HepG2 (cell line): ENCODE measurements around the gene IQCE. TPM values are rescaled to one million over a fixed set of nuclear protein-coding genes. Genes with fewer than 3 reads are reported as not detected.

Experiments used
- ATAC-seq: fragments of 200-7000 bp; cut with Tn5 transposase; 3 replicates; pipeline ENCODE4 v1.9.1; 2020; ENCODE audit warnings: mild to moderate bottlenecking, moderate library complexity
- BruUV-seq: library from RNA; stranded (reverse); fragments of 400-500 nt; replicated peaks from 2 replicates; lab custom pipeline; 2021; lab: Mats Ljungman, UMichigan
- CTCF ChIA-PET: fragments of 300-600 bp; formaldehyde crosslinking; extraction: SDS; loops from one replicate; lab custom pipeline; 2021; ENCODE audit warnings: low total read pairs, inconsistent platforms, low intra/inter-chr PET ratio; lab: Yijun Ruan, JAX
- POLR2A ChIA-PET: fragments of 350-600 bp; sonication (Branson Sonifier 250); formaldehyde crosslinking; loops from one replicate; lab custom pipeline; 2020; ENCODE audit warnings: antibody characterized with exemption, inconsistent platforms; lab: Yijun Ruan, JAX
- DNase-seq: peaks from one replicate; pipeline ENCODE4 v3.0.0-alpha.2; 2015; ENCODE audit warnings: low spot score
- FAIRE-seq: peaks from 3 replicates; lab custom pipeline; 2011; peaks lifted over from hg19 to GRCh38; lab: Jason Lieb, UNC
- H2AFZ ChIP-seq: one replicate; pipeline ENCODE4 v1.6.1; 2011; ENCODE audit warnings: low read length, inconsistent platforms
- H3K27ac ChIP-seq: fragments of 300-600 bp; 3 replicates; pipeline ENCODE4 v1.8.0; 2011; ENCODE audit warnings: mixed run types, mild to moderate bottlenecking, mixed read lengths, low read length, inconsistent platforms; ENCODE audit not compliant: insufficient read depth; ENCODE audit errors: extremely low read length
- H3K27me3 ChIP-seq, 2 experiments: fragments of 200-600 bp in 1 of 2; 2 replicates in 1 of 2; 3 replicates in 1 of 2; pipeline versions ENCODE4 v1.6.0 to v1.8.0; 2011; ENCODE audit warnings: low read length in 2 of 2, mild to moderate bottlenecking in 2 of 2, moderate library complexity in 2 of 2, inconsistent platforms in 1 of 2; ENCODE audit not compliant: insufficient read depth in 2 of 2, control insufficient read depth in 1 of 2
- H3K36me3 ChIP-seq, 2 experiments: fragments of 200-600 bp in 1 of 2; replicated peaks in 1 of 2; 2 replicates in 1 of 2; 3 replicates in 1 of 2; pipeline versions ENCODE4 v1.5.1 to v1.8.0; 2011; ENCODE audit warnings: low read length in 2 of 2, inconsistent platforms in 1 of 2; ENCODE audit not compliant: insufficient read depth in 2 of 2, control insufficient read depth in 1 of 2
- H3K4me1 ChIP-seq: 2 replicates; pipeline ENCODE4 v1.5.1; 2012; ENCODE audit warnings: low read length, inconsistent platforms; ENCODE audit not compliant: insufficient read depth
- H3K4me2 ChIP-seq: 2 replicates; pipeline ENCODE4 v1.6.0; 2011; ENCODE audit warnings: low read depth, low read length, inconsistent platforms
- H3K4me3 ChIP-seq, 3 experiments: fragments of 200-600 bp in 1 of 3; sonication (generic), shearing (Covaris generic) in 1 of 3; replicated peaks in 1 of 3; 2 replicates each; pipeline ENCODE4 v1.5.1; 2011 to 2016; ENCODE audit warnings: low read length in 3 of 3, inconsistent platforms in 2 of 3, low read depth in 2 of 3, mild to moderate bottlenecking in 2 of 3, control low read depth in 1 of 3, mixed read lengths in 1 of 3; ENCODE audit not compliant: insufficient read depth in 1 of 3
- H3K79me2 ChIP-seq: one replicate; pipeline ENCODE4 v1.6.1; 2011; ENCODE audit warnings: low read length, inconsistent platforms; ENCODE audit not compliant: insufficient read depth
- H3K9ac ChIP-seq: 2 replicates; pipeline ENCODE4 v1.6.0; 2011; ENCODE audit warnings: mild to moderate bottlenecking, low read depth, low read length, inconsistent platforms; ENCODE audit not compliant: insufficient read depth
- H3K9me3 ChIP-seq: 2 replicates; pipeline ENCODE4 v1.5.1; 2012; ENCODE audit warnings: mild to moderate bottlenecking, low read length
- H4K20me1 ChIP-seq: 2 replicates; pipeline ENCODE4 v1.6.0; 2011; ENCODE audit warnings: inconsistent platforms, mild to moderate bottlenecking, low read length, moderate library complexity; ENCODE audit not compliant: insufficient read depth
- EEA1 ChIP-seq: sonication (generic); formaldehyde crosslinking; IDR thresholded peaks from 2 replicates; pipeline ENCODE4 v1.5.1; 2020; ENCODE audit warnings: mild to moderate bottlenecking, missing genetic modification reagents, borderline replicate concordance
- EED ChIP-seq: sonication (generic); formaldehyde crosslinking; IDR thresholded peaks from 2 replicates; pipeline ENCODE4 v1.5.0; 2020; ENCODE audit warnings: mild to moderate bottlenecking, missing genetic modification reagents
- FIP1L1 ChIP-seq: fragments of 200-400 bp; formaldehyde crosslinking; IDR thresholded peaks from 2 replicates; pipeline ENCODE4 v1.6.1; 2018; ENCODE audit warnings: low read depth, mild to moderate bottlenecking, low read length, moderate library complexity, borderline replicate concordance; ENCODE audit not compliant: insufficient read depth
- HBP1 ChIP-seq: IDR thresholded peaks from 2 replicates; pipeline ENCODE4 v1.6.1; 2016; ENCODE audit warnings: low read depth, control low read depth
- JUND ChIP-seq: sonication (generic); formaldehyde crosslinking; IDR thresholded peaks from 2 replicates; pipeline ENCODE4 v1.8.0; 2022; ENCODE audit warnings: mild to moderate bottlenecking, missing genetic modification reagents
- MXD4 ChIP-seq: IDR thresholded peaks from 2 replicates; pipeline ENCODE4 v1.6.1; 2016; ENCODE audit warnings: mild to moderate bottlenecking, missing biosample characterization, missing genetic modification reagents
- NCOA2 ChIP-seq: sonication (generic); formaldehyde crosslinking; IDR thresholded peaks from 2 replicates; pipeline ENCODE4 v1.8.0; 2022; ENCODE audit warnings: inconsistent platforms
- RBM22 ChIP-seq: fragments of 200-400 bp; formaldehyde crosslinking; optimal IDR thresholded peaks from 2 replicates; pipeline ENCODE3; 2017; ENCODE audit warnings: mild to moderate bottlenecking, low read length, moderate library complexity
- TEF ChIP-seq: sonication (generic); formaldehyde crosslinking; IDR thresholded peaks from 2 replicates; pipeline ENCODE4 v1.5.0; 2020; ENCODE audit warnings: missing genetic modification reagents
- ZFX ChIP-seq: sonication (generic); formaldehyde crosslinking; IDR thresholded peaks from 2 replicates; pipeline ENCODE4 v1.4.0; 2020; ENCODE audit warnings: mild to moderate bottlenecking, low read depth, missing genetic modification reagents, moderate library complexity
- ZNF10 ChIP-seq: sonication (generic); formaldehyde crosslinking; IDR thresholded peaks from 2 replicates; pipeline ENCODE4 v1.4.0; 2020; ENCODE audit warnings: mild to moderate bottlenecking, low read depth, missing genetic modification reagents, borderline replicate concordance
- ZNF101 ChIP-seq: sonication (generic); formaldehyde crosslinking; IDR thresholded peaks from 2 replicates; pipeline ENCODE4 v1.4.0; 2020; ENCODE audit warnings: mild to moderate bottlenecking, low read depth, missing genetic modification reagents, borderline replicate concordance
- ZNF136 ChIP-seq: sonication (generic); formaldehyde crosslinking; IDR thresholded peaks from 2 replicates; pipeline ENCODE4 v1.8.1; 2022; ENCODE audit warnings: low read depth, mild to moderate bottlenecking, moderate library complexity, missing genetic modification reagents
- ZNF501 ChIP-seq: sonication (generic); formaldehyde crosslinking; IDR thresholded peaks from 2 replicates; pipeline ENCODE4 v1.5.1; 2020; ENCODE audit warnings: mild to moderate bottlenecking, moderate library complexity, missing genetic modification reagents
- ZNF709 ChIP-seq: sonication (generic); formaldehyde crosslinking; IDR thresholded peaks from 2 replicates; pipeline ENCODE4 v1.5.0; 2020; ENCODE audit warnings: mild to moderate bottlenecking, missing genetic modification reagents
- ZNF713 ChIP-seq: sonication (generic); formaldehyde crosslinking; IDR thresholded peaks from 2 replicates; pipeline ENCODE4 v1.4.0; 2020; ENCODE audit warnings: mild to moderate bottlenecking, missing genetic modification reagents
- WGBS: methylation state at CpG from one replicate; pipeline ENCODE4 v1.1.6; 2017; ENCODE audit warnings: low lambda C conversion rate; 5-methylcytosine and 5-hydroxymethylcytosine counted together
- in situ Hi-C: cut with HindIII; loops from 2 replicates; pipeline ENCODE4 v1.10.0; 2017; ENCODE audit warnings: low pct_unique_long_range_greater_than_20kb; ENCODE audit not compliant: extremely low pct_ligation_motif_present
- intact Hi-C: fragments of 100-400 bp; cut with micrococcal nuclease; formaldehyde crosslinking; loops from one replicate; pipeline ENCODE4 v1.10.0; 2022; ENCODE audit not compliant: unreplicated experiment
- polyA plus RNA-seq, 8 experiments: library from polyadenylated mRNA; depleted of rRNA in 3 of 8; stranded (reverse) in 7 of 8; unstranded in 1 of 8; fragments of >200 nt; fragmentation: Illumina TruSeq in 4 of 8; extraction: Trizol in 4 of 8; gene quantifications; 2 replicates each; pipeline versions ENCODE4 v1.2.1 to v1.2.3, GENCODE V29; 2011 to 2016; ENCODE audit warnings: low read depth in 4 of 8, missing spikeins in 1 of 8, mixed read lengths in 1 of 8; ENCODE audit not compliant: insufficient read depth in 1 of 8
- total RNA-seq, 5 experiments: library from RNA; depleted of rRNA; stranded (reverse); fragments of >200 nt; fragmentation: Illumina TruSeq; extraction: Trizol; gene quantifications; 2 replicates each; pipeline ENCODE4 v1.2.3, GENCODE V29; 2016; ENCODE audit warnings: low read depth in 1 of 5
- TF ChIP-seq, protein P1 (sequence below): sonication (generic); formaldehyde crosslinking; IDR thresholded peaks from 2 replicates; pipeline ENCODE4 v1.5.0; 2020; ENCODE audit warnings: missing genetic modification reagents

Gene IQCE
- total and polyA plus RNA-seq, 2 of the 13 experiments (the other 11 are each of a cell fraction or from before 2014, with no cell fraction given): 1.5 to 2.5 TPM

DNA sequence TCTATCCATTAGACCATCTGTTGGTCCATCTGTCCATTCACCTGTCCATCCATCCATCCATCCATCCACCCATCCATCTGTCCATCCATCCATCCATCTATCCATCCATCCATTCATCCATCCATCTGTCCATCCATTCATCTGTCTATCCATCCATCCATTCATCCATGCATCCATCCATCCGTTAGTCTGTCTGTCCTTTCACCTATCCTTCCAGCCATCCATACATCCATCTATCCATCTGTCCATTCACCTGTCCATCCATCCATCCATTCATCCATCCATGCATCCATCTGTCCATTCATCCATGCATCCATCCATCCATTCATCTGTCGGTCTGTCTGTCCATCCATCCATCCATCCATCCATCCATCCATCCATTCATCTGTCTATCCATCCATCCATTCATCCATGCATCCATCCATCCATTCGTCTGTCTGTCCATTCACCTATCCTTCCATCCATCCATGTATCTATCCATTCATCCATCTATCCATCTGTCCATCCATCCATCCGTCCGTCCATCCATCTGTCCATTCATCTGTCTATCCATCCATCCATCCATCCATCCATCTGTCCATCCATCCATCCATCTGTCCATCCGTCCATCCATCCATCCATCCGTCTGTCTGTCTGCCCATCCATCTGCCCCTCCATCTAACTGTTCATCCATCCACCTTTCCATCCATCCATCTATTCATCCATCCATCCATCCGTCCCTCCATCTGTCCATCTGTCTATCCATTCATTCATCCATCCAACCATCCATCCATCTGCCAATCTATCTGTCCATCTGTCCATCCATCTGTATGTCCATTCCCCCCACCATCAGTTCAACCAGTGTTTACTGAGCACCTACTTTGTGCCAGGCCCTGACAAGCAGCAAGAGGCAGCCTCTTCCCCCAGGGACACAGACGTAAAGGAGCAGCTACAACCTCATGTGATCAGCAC is 44.0 kb upstream of the IQCE start:
- Histone ChIP-seq H3K4me3 (no peak overlapping the region), H3K27me3 (peaks cover 6 to 79% of the 10 kb centered on the region in 2 experiments), H3K79me2 (no peaks in the 10 kb centered on the region), H3K4me1 (peaks cover 70% of the 10 kb centered on the region), H3K9me3 (no peaks in the 10 kb centered on the region), H3K36me3 (no peaks in the 10 kb centered on the region), H3K27ac (no peak overlapping the region), H3K4me2 (no peak overlapping the region), H3K9ac (no peak overlapping the region), H2AFZ (no peak overlapping the region), H4K20me1 (no peaks in the 10 kb centered on the region)
- intact Hi-C loops (no loop called here), in situ Hi-C loops (no loop called here)
- WGBS: 42% methylated on average over 9 of the region's 9 CpGs
- CTCF ChIA-PET: no interaction called here
- DNase-seq (no peak), ATAC-seq (no peak), FAIRE-seq (no peak)
- POLR2A ChIA-PET: no interaction called here
- TF ChIP-seq MXD4 (CRISPR knock-in tag): no peak
- TF ChIP-seq ZNF709 (CRISPR knock-in tag): no peak
- no peak for TF ChIP-seq ZNF501 (CRISPR knock-in tag)
- TF ChIP-seq ZNF10 (CRISPR knock-in tag): no peak
- TF ChIP-seq FIP1L1: no peak
- no peak for TF ChIP-seq ZNF101 (CRISPR knock-in tag)
- no peak for TF ChIP-seq ZNF713 (CRISPR knock-in tag)
- TF ChIP-seq NCOA2 (CRISPR knock-in tag): no peak
- TF ChIP-seq TEF: no peak
- TF ChIP-seq JUND (CRISPR knock-in tag): no peak
- TF ChIP-seq, protein P1, sequence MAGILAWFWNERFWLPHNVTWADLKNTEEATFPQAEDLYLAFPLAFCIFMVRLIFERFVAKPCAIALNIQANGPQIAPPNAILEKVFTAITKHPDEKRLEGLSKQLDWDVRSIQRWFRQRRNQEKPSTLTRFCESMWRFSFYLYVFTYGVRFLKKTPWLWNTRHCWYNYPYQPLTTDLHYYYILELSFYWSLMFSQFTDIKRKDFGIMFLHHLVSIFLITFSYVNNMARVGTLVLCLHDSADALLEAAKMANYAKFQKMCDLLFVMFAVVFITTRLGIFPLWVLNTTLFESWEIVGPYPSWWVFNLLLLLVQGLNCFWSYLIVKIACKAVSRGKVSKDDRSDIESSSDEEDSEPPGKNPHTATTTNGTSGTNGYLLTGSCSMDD (CRISPR knock-in tag): no peak
- TF ChIP-seq HBP1 (CRISPR knock-in tag): no peak
- TF ChIP-seq EED: no peak
- TF ChIP-seq ZNF136: no peak
- no peak for TF ChIP-seq RBM22
- no peak for TF ChIP-seq ZFX (CRISPR knock-in tag)
- no peak for TF ChIP-seq EEA1
- BruUV-seq: no TSS peak
